Smooth muscle cell (in vitro differentiated cells): ENCODE data around the gene SNX32. TPM values are rescaled to one million over a fixed set of nuclear protein-coding genes. Genes with fewer than 3 reads are reported as not detected.

Source experiments
- DNase-seq: peaks from one replicate; lab custom pipeline; 2025; ENCODE audit not compliant: unreplicated experiment; lab: John Stamatoyannopoulos, UW
- H2AFZ ChIP-seq: fragments of 200-600 bp; sonication (generic); 2 replicates; pipeline ENCODE4 v1.6.0; 2016; ENCODE audit warnings: antibody characterized with exemption, low read depth, mild to moderate bottlenecking
- H3F3A ChIP-seq: fragments of 200-600 bp; sonication (generic); 2 replicates; pipeline ENCODE4 v1.6.0; 2017; ENCODE audit warnings: antibody characterized with exemption, low read depth
- H3K27ac ChIP-seq: fragments of 200-600 bp; sonication (generic); 2 replicates; pipeline ENCODE4 v1.5.1; 2016; ENCODE audit warnings: low read depth, mild to moderate bottlenecking
- H3K27me3 ChIP-seq: fragments of 200-600 bp; sonication (generic); 2 replicates; pipeline ENCODE4 v1.6.1; 2016; ENCODE audit warnings: low read depth, mild to moderate bottlenecking
- H3K36me3 ChIP-seq: fragments of 200-600 bp; sonication (generic); 2 replicates; pipeline ENCODE4 v1.5.1; 2016; ENCODE audit warnings: low read depth
- H3K4me1 ChIP-seq: fragments of 200-600 bp; sonication (generic); 2 replicates; pipeline ENCODE4 v1.5.1; 2016; ENCODE audit warnings: low read depth
- H3K4me2 ChIP-seq: fragments of 200-600 bp; sonication (generic); 2 replicates; pipeline ENCODE4 v1.6.0; 2016; ENCODE audit warnings: mild to moderate bottlenecking
- H3K4me3 ChIP-seq: fragments of 200-600 bp; sonication (generic); 2 replicates; pipeline ENCODE4 v1.5.1; 2016; ENCODE audit warnings: mild to moderate bottlenecking
- H3K79me2 ChIP-seq: fragments of 200-600 bp; sonication (generic); 2 replicates; pipeline ENCODE4 v1.6.0; 2016; ENCODE audit warnings: low read depth, mild to moderate bottlenecking
- H3K9ac ChIP-seq: fragments of 200-600 bp; sonication (generic); 2 replicates; pipeline ENCODE4 v1.6.0; 2016; ENCODE audit warnings: low read depth
- H3K9me3 ChIP-seq: fragments of 200-600 bp; sonication (generic); replicated peaks from 2 replicates; pipeline ENCODE4 v1.5.1; 2016; ENCODE audit warnings: low read depth
- H4K20me1 ChIP-seq: fragments of 200-600 bp; sonication (generic); 2 replicates; pipeline ENCODE4 v1.6.0; 2016; ENCODE audit warnings: low read depth
- WGBS: methylation state at CpG from one replicate; pipeline ENCODE4 v1.1.7; 2016; ENCODE audit warnings: low lambda C conversion rate; 5-methylcytosine and 5-hydroxymethylcytosine counted together
- polyA plus RNA-seq: library from polyadenylated mRNA; unstranded; fragments of >200 nt; fragmentation: Nextera tagmentation; extraction: Ambion mirVana; gene quantifications from 2 replicates; pipeline ENCODE4 v1.2.1, GENCODE V29; 2016
- total RNA-seq: library from RNA; depleted of rRNA; stranded (reverse); fragments of >200 nt; gene quantifications from 2 replicates; pipeline ENCODE4 v1.2.3, GENCODE V29; 2014
- TF ChIP-seq, protein P1 (sequence below): fragments of 200-600 bp; sonication (generic); IDR thresholded peaks from 2 replicates; pipeline ENCODE4 v1.5.1; 2017; ENCODE audit warnings: borderline replicate concordance, mild to moderate bottlenecking, antibody characterized with exemption; ENCODE audit not compliant: insufficient read depth, poor library complexity, severe bottlenecking

Gene SNX32
- total and polyA plus RNA-seq, 2 experiments from 2014 or later = 1.1 to 1.2 TPM

DNA sequence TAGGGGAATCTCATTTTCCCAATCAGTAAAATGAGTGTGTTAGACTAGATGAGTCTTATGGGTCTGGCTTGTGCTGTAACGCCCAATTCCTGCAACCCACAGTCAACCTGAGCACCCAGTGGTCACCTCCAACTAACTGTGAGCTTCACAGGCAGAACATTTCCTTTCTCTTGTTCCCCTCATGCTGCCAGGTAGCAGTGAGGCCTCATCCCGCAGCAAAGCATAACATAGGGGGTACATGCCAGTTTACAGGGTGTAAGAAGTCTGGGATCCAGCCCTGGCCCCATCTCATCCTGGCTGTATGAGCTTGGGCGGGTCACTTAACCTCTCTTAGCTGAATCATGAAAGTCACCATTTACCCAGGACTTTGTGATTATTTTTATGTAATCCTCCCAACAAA lies 35.1 kb downstream of the SNX32 start:
- H3K4me1 ChIP-seq = no peaks in the 10 kb centered on the region
- TF ChIP-seq, protein P1, sequence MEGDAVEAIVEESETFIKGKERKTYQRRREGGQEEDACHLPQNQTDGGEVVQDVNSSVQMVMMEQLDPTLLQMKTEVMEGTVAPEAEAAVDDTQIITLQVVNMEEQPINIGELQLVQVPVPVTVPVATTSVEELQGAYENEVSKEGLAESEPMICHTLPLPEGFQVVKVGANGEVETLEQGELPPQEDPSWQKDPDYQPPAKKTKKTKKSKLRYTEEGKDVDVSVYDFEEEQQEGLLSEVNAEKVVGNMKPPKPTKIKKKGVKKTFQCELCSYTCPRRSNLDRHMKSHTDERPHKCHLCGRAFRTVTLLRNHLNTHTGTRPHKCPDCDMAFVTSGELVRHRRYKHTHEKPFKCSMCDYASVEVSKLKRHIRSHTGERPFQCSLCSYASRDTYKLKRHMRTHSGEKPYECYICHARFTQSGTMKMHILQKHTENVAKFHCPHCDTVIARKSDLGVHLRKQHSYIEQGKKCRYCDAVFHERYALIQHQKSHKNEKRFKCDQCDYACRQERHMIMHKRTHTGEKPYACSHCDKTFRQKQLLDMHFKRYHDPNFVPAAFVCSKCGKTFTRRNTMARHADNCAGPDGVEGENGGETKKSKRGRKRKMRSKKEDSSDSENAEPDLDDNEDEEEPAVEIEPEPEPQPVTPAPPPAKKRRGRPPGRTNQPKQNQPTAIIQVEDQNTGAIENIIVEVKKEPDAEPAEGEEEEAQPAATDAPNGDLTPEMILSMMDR = no peak
- H3K4me2 ChIP-seq = no peak overlapping the region
- no peak overlapping the region for H3K9ac ChIP-seq
- H3K79me2 ChIP-seq = peaks cover 2% of the 10 kb centered on the region
- H3F3A ChIP-seq = peaks cover 43% of the 10 kb centered on the region
- peaks cover 38% of the 10 kb centered on the region for H4K20me1 ChIP-seq
- H3K27me3 ChIP-seq = no peaks in the 10 kb centered on the region
- no peak overlapping the region for H3K27ac ChIP-seq
- no peaks in the 10 kb centered on the region for H3K36me3 ChIP-seq
- DNase-seq = no peak
- no peak overlapping the region for H2AFZ ChIP-seq
- 92% methylated on average over 3 of the region's 3 CpGs for WGBS
- no peaks in the 10 kb centered on the region for H3K9me3 ChIP-seq
- H3K4me3 ChIP-seq = no peak overlapping the region

DNA sequence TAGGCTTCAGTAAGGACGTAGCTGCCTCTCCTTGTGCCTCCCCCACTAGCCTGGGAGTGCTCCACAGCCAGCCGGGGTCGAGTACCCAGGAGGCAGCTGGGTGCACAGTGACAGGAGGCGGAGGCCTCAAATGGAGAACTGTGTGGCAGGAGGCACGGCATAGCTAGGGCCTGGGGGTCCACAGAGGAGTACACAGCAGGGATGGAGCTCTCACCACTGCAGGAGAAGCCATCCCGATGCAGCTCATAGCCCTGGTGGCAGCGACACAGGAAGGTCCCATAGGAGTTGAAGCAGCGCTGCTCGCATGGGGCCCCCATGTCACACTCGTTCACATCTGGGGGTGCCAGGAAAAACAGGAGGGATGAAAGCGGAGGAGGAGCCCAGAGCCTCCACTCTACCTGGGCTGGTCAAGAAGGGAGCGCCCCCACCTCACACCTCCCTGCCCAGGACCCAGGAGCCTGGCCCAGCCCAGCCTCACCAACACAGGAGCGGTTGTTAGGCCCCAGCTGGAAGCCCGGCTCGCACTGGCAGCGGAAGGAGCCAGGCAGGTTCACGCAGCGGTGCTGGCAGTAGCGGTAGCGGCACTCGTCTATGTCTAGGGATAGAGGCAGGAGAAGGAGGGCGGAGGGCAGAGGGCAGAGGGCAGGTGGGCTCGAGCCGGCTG lies 36.0 kb downstream of the SNX32 start:
- no peak overlapping the region for H3K27ac ChIP-seq
- H3K36me3 ChIP-seq = no peaks in the 10 kb centered on the region

DNA sequence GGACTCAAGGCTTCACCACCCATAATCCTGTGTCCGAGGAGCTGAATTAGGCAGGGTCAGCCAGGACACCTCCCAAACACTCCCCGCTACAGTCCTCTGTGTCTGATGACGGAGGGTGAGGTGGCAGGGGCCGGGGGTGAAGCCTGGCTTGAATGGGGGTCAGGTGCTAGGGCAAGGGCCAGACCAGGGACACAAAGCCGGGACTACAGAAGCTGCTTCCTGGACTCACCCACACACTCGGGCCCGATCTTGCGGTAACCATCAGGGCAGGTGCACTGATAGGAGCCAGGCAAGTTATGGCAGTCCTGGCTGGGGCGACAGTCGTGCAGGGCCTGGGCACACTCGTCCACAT lies 36.5 kb downstream of the SNX32 start:
- no peak overlapping the region for H3K27ac ChIP-seq
- H3K4me1 ChIP-seq = no peaks in the 10 kb centered on the region
- H3F3A ChIP-seq = peaks cover 34% of the 10 kb centered on the region
- 94% methylated on average over 11 of the region's 11 CpGs for WGBS
- H3K9ac ChIP-seq = no peak overlapping the region
- no peak for DNase-seq
- peaks cover 29% of the 10 kb centered on the region for H4K20me1 ChIP-seq
- no peaks in the 10 kb centered on the region for H3K27me3 ChIP-seq
- TF ChIP-seq, protein P1 = no peak
- H2AFZ ChIP-seq = no peak overlapping the region
- no peak overlapping the region for H3K4me2 ChIP-seq
- H3K4me3 ChIP-seq = no peak overlapping the region
- H3K79me2 ChIP-seq = no peaks in the 10 kb centered on the region
- H3K36me3 ChIP-seq = no peaks in the 10 kb centered on the region
- no peaks in the 10 kb centered on the region for H3K9me3 ChIP-seq

More for the DNA sequence above, 36.0 kb downstream of the SNX32 start:
- 97% methylated on average over 24 of the region's 24 CpGs for WGBS
- no peaks in the 10 kb centered on the region for H3K79me2 ChIP-seq
- no peaks in the 10 kb centered on the region for H3K9me3 ChIP-seq
- peaks cover 39% of the 10 kb centered on the region for H3F3A ChIP-seq
- no peak overlapping the region for H2AFZ ChIP-seq
- no peak overlapping the region for H3K9ac ChIP-seq
- no peak for DNase-seq
- no peak overlapping the region for H3K4me3 ChIP-seq
- no peak overlapping the region for H3K4me2 ChIP-seq
- TF ChIP-seq, protein P1 = no peak
- H3K4me1 ChIP-seq = no peaks in the 10 kb centered on the region
- H3K27me3 ChIP-seq = no peaks in the 10 kb centered on the region
- peaks cover 33% of the 10 kb centered on the region for H4K20me1 ChIP-seq
